ENCODE data around the gene HS3ST3B1.

HS3ST3B1 gene

GRCh38 chr17:14318918-14319205 is 18.0 kb downstream of the HS3ST3B1 start:
- no peak for DNase-seq (ENCODE audit: low read depth, low spot score)

GRCh38 chr17:14320098-14320497 is 19.2 kb downstream of the HS3ST3B1 start:
- no peak for DNase-seq (ENCODE audit: low read depth, low spot score)
- no peak overlapping the region for H3K27ac ChIP-seq

More at GRCh38 chr17:14318918-14319205, 18.0 kb downstream of the HS3ST3B1 start:
- H3K27ac ChIP-seq, result no peak overlapping the region

DNA sequence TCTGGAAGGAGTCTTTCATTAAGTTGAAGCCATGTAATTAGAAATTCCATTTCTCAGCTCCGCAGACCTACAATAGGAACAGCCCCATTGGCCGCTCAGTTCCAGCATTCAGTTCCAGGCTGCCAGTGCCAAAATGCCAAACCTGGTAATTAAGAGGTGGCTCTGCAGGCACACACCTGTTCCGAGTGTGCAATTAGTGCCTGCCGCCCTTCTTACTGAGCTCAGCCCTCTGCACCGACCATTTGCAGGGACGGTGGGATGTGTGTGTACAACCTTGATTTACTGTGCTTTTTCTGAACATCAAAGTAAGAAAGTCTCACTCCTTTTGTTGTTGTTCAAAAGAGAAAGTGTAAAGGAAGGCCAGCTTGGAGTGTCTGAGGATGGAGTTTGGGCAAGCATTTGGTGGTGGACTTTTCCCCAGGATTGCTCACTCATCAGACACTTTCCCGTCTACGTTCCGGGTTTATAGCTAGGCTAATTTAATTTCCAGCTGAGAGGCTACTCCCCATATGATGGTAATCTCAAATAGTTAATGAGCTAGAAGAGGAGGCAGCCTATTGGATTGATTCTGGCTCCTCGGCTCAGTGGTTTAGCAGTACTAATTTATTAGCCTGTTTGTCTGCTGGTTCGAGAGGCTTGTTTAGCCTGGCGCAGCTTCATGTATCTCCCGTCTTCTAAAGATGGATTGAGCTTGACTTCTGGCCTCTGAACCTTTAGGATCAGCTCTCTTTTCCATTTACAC is 20.0 kb downstream of the HS3ST3B1 start:
- no peak for DNase-seq (ENCODE audit: low read depth, low spot score)
- no peak overlapping the region for H3K27ac ChIP-seq

- H3K27ac ChIP-seq, result no peak overlapping the region
- no peak for DNase-seq (ENCODE audit: low read depth, low spot score)
Measured at GRCh38 chr17:14321476-14321949, 20.6 kb downstream of the HS3ST3B1 start.

DNA sequence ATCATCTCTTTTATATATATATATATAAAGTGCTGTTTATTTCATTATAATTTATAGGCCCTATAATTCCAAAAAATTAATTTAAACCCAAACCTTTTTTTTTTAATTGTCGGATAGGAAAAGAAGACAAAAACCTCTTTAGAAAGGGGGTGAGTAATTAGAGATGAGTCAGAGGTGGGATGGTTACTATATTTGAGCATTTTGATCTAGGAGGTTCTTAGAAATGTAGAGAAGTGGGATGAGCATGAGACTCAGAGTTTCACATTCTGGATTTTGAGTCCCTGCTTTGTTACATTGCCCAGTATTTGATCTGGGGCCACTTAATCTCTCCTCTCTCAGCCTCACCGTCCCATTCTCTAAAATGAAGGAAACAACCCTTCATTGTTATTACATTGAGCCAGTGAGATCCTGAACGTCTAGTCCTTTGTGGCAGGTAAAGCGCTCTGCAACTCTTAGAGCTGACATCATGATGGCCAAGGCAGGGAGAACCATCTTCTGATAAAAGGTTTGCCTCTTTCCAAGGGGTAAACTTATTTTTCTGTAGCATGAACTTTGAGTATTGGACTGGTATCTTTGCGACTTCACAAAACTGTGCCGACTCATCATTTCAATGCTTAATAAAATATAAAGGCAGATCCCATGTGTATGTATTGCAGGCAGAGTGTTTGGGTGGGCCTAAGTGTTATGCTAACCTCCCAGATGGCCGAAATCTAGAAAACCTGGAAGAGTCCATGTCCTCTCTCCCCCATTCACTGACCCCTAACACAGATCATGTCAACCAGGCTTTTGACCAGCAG is 21.3 kb downstream of the HS3ST3B1 start:
- no peak for DNase-seq (ENCODE audit: low read depth, low spot score)
- H3K27ac ChIP-seq, result no peak overlapping the region

GRCh38 chr17:14323522-14323981 is 22.7 kb downstream of the HS3ST3B1 start:
- no peak overlapping the region for H3K27ac ChIP-seq
- DNase-seq (ENCODE audit: low read depth, low spot score), result no peak

GRCh38 chr17:14325618-14326167 is 24.8 kb downstream of the HS3ST3B1 start:
- no peak overlapping the region for H3K27ac ChIP-seq
- DNase-seq (ENCODE audit: low read depth, low spot score), result no peak

- DNase-seq (ENCODE audit: low read depth, low spot score), result no peak
- H3K27ac ChIP-seq, result no peak overlapping the region
Measured at GRCh38 chr17:14329900-14330491, 29.1 kb downstream of the HS3ST3B1 start.

DNA sequence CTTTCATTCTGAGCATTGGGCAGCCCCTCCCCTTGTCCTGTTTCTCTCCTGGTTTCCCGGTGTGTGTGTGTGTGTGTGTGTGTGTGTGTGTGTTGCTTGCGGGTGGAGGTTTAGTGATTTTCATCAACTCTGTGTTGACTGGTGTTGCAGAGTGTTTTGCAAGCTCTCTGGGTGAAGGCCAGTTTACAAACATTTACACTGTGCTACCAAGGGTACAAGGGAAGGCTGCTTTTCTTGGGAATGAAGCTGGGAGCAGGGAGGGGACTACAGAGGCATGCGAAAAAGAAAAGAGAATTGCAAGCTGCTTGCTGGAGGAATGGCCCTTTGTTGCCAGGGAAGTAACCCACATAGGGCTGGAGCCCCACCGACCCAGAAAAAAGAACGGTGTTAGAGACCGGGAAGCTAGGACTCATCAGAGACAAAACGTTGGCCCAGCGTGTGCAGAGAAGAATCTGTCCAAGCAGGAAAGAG is 29.6 kb downstream of the HS3ST3B1 start:
- no peak overlapping the region for H3K27ac ChIP-seq
- DNase-seq (ENCODE audit: low read depth, low spot score), result no peak

- H3K27ac ChIP-seq, result no peak overlapping the region
- no peak for DNase-seq (ENCODE audit: low read depth, low spot score)
Measured at GRCh38 chr17:14331225-14331981, 30.5 kb downstream of the HS3ST3B1 start.

DNA sequence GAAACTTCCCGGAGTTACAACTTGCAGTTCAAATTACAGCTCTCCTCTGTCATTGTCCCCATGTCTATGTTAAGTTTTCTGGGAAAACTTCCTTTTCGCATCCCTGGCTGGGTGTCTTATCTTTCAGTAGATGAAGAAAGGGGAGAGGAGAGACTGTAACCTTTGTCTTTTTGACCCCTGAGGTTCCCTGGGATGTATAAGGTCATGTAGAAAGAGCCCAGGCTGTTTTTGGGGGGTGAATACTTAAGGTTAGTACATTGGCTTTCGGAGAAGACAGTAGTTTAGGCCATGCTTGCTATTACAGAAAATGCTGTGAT is 31.1 kb downstream of the HS3ST3B1 start:
- H3K27ac ChIP-seq, result no peak overlapping the region
- no peak for DNase-seq (ENCODE audit: low read depth, low spot score)

- no peak for DNase-seq (ENCODE audit: low read depth, low spot score)
- no peak overlapping the region for H3K27ac ChIP-seq
Measured at GRCh38 chr17:14332331-14332730, 31.4 kb downstream of the HS3ST3B1 start.

DNA sequence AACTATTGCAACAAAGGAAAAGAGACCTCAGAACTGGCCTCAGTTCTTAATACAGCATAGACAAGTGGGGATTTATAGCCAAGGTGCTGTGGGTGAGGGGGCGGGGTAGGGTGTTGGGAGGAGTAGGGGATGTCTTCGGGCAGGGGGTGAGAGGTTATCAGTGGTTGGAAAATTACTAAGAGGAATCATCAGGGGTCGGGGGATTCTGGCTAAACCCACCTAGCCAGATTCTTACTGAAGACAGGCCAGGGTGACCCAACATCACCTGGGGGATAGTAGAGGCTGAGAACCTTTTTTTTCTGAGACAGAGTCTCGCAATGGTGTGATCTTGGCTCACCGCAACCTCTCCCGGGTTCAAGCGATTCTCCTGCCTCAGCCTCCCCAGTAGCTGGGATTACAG is 32.6 kb downstream of the HS3ST3B1 start:
- no peak overlapping the region for H3K27ac ChIP-seq
- DNase-seq (ENCODE audit: low read depth, low spot score), result no peak

GRCh38 chr17:14334276-14334840 is 33.5 kb downstream of the HS3ST3B1 start:
- H3K27ac ChIP-seq, result no peak overlapping the region
- DNase-seq (ENCODE audit: low read depth, low spot score), result no peak

DNA sequence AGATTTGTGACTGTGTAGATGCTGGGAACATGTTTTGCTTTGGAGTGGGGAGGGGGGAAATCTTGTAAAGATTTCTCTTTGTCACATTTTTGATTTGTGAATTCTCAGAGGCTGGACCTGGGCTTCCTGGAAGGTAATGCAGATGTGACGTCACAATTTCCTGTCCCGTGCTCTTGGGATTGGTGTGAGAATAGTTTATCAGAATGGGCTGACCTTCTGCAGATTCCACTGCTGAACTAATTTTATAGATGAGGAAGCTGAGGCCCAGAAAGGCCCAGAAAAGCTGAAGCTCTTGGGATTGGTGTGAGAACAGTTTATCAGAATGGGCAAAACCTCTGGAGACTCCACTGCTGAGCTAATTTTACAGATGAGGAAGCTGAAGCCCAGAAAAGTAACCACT is 34.0 kb downstream of the HS3ST3B1 start:
- DNase-seq (ENCODE audit: low read depth, low spot score), result no peak
- no peak overlapping the region for H3K27ac ChIP-seq

DNA sequence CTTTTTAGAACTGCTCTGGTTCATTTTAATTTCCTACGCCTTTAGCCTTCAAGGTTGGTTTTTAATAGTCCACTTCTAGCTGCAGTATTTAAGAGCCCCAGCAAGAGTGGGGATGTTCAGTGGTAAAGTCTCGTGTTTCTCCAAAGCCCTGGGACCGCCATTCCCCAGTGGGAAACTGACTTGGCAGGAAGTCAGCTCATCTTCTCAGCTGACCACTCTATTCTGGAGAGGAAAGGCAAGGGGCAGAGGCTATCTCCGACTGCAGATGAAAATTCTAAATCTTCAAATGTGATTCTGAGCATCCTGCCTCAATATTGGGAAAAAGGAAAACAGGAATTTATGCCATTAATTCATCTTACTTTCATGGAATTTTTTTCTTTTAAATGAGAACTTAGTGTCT is 35.5 kb downstream of the HS3ST3B1 start:
- DNase-seq (ENCODE audit: low read depth, low spot score), result no peak
- no peak overlapping the region for H3K27ac ChIP-seq

- H3K27ac ChIP-seq, result no peak overlapping the region
- DNase-seq (ENCODE audit: low read depth, low spot score), result no peak
Measured at GRCh38 chr17:14337596-14338079, 36.8 kb downstream of the HS3ST3B1 start.

GRCh38 chr17:14340857-14341754 is 40.2 kb downstream of the HS3ST3B1 start:
- no peak overlapping the region for H3K27ac ChIP-seq
- no peak for DNase-seq (ENCODE audit: low read depth, low spot score)

GRCh38 chr17:14341866-14342265 is 41.0 kb downstream of the HS3ST3B1 start:
- no peak overlapping the region for H3K27ac ChIP-seq
- no peak for DNase-seq (ENCODE audit: low read depth, low spot score)

Data from epithelial cell of prostate (primary cell).